HUES6 (cell line): ENCODE data around the gene PANX2.
"Not testable (repeated sequence)": the region's sequence is repeated elsewhere in the genome, so short reads cannot be mapped to it uniquely, and the experiment has no call there.

Experiments used
- H3K27ac ChIP-seq: 2 replicates; pipeline ENCODE4 v1.7.0; 2013; ENCODE audit warnings: low read depth, mild to moderate bottlenecking, low read length, inconsistent platforms
- H3K27me3 ChIP-seq: 2 replicates; pipeline ENCODE4 v1.6.1; 2013; ENCODE audit warnings: low read length; ENCODE audit not compliant: control insufficient read depth, insufficient read depth
- H3K36me3 ChIP-seq: 2 replicates; pipeline ENCODE4 v1.6.1; 2013; ENCODE audit warnings: low read length; ENCODE audit not compliant: control insufficient read depth, insufficient read depth
- H3K4me1 ChIP-seq: 2 replicates; pipeline ENCODE4 v1.6.1; 2013; ENCODE audit warnings: low read length; ENCODE audit not compliant: control insufficient read depth, insufficient read depth
- H3K4me3 ChIP-seq: 2 replicates; pipeline ENCODE4 v1.5.1; 2013; ENCODE audit warnings: low read depth, low read length
- H3K9ac ChIP-seq: one replicate; pipeline ENCODE4 v1.6.1; 2013; ENCODE audit warnings: mild to moderate bottlenecking, low read length
- H3K9me3 ChIP-seq: 2 replicates; pipeline ENCODE4 v1.6.1; 2013; ENCODE audit warnings: low read depth, low read length; ENCODE audit not compliant: control insufficient read depth, insufficient read depth

The PANX2 gene

GRCh38 chr22:50170453-50171318 lies at the start of gene PANX2:
Gene PANX2 (plus strand): TSS chr22:50170731. CDS start chr22:50170731, 0 bp downstream.
- Histone ChIP-seq H3K27me3 (peaks cover 46% of the 10 kb centered on the region), H3K36me3 (no peaks in the 10 kb centered on the region), H3K27ac (no peak within 1 kb of the TSS), H3K4me1 (peaks cover 2% of the 10 kb centered on the region; the same call in 1 of the 2 replicates), H3K9ac (peak within 1 kb of the TSS; percentile 50), H3K9me3 (no peaks in the 10 kb centered on the region), H3K4me3 (peak within 1 kb of the TSS; percentile 87)

- H3K36me3 ChIP-seq, result no peaks in the 10 kb centered on the region
- no peak overlapping the region for H3K9ac ChIP-seq
- peaks cover 5% of the 10 kb centered on the region for H3K9me3 ChIP-seq
- H3K4me3 ChIP-seq, result no peak overlapping the region
- H3K27ac ChIP-seq, result no peak overlapping the region
- H3K4me1 ChIP-seq, result peaks cover 2% of the 10 kb centered on the region; the same call in 1 of the 2 replicates
- H3K27me3 ChIP-seq, result no peaks in the 10 kb centered on the region
These were observed 49.3 kb upstream of the PANX2 start for GRCh38 chr22:50121202-50121740.

GRCh38 chr22:50123119-50123518 lies 47.4 kb upstream of the PANX2 start:
- no peak overlapping the region for H3K9ac ChIP-seq
- peaks cover 5% of the 10 kb centered on the region for H3K9me3 ChIP-seq
- H3K4me3 ChIP-seq, result no peak overlapping the region
- H3K4me1 ChIP-seq, result peaks cover 2% of the 10 kb centered on the region; the same call in 1 of the 2 replicates
- no peaks in the 10 kb centered on the region for H3K27me3 ChIP-seq
- no peak overlapping the region for H3K27ac ChIP-seq
- no peaks in the 10 kb centered on the region for H3K36me3 ChIP-seq

- H3K9ac ChIP-seq, result no peak overlapping the region
- H3K9me3 ChIP-seq, result peaks cover 5% of the 10 kb centered on the region
- no peaks in the 10 kb centered on the region for H3K27me3 ChIP-seq
- H3K4me1 ChIP-seq, result no peaks in the 10 kb centered on the region
- no peak overlapping the region for H3K27ac ChIP-seq
- no peaks in the 10 kb centered on the region for H3K36me3 ChIP-seq
- no peak overlapping the region for H3K4me3 ChIP-seq
These were observed 45.5 kb upstream of the PANX2 start for GRCh38 chr22:50125029-50125428.

- no peak overlapping the region for H3K4me3 ChIP-seq
- no peaks in the 10 kb centered on the region for H3K9me3 ChIP-seq
- no peak overlapping the region for H3K27ac ChIP-seq
- H3K36me3 ChIP-seq, result no peaks in the 10 kb centered on the region
- no peaks in the 10 kb centered on the region for H3K4me1 ChIP-seq
- no peak overlapping the region for H3K9ac ChIP-seq
- H3K27me3 ChIP-seq, result no peaks in the 10 kb centered on the region
These were observed 41.3 kb upstream of the PANX2 start for GRCh38 chr22:50129121-50129736.

- no peak overlapping the region for H3K27ac ChIP-seq
- no peak overlapping the region for H3K9ac ChIP-seq
- H3K4me3 ChIP-seq, result no peak overlapping the region
- H3K36me3 ChIP-seq, result no peaks in the 10 kb centered on the region
- H3K4me1 ChIP-seq, result no peaks in the 10 kb centered on the region
- H3K27me3 ChIP-seq, result no peaks in the 10 kb centered on the region
- no peaks in the 10 kb centered on the region for H3K9me3 ChIP-seq
These were observed 38.6 kb upstream of the PANX2 start for GRCh38 chr22:50131894-50132293.

- Histone ChIP-seq H3K4me3 (no peak overlapping the region), H3K36me3 (no peaks in the 10 kb centered on the region)
These were observed 36.0 kb upstream of the PANX2 start for GRCh38 chr22:50134481-50134880.

GRCh38 chr22:50136581-50137015 lies 33.9 kb upstream of the PANX2 start:
- H3K4me3 ChIP-seq, result no peak overlapping the region
- no peaks in the 10 kb centered on the region for H3K9me3 ChIP-seq
- no peaks in the 10 kb centered on the region for H3K27me3 ChIP-seq
- H3K36me3 ChIP-seq, result no peaks in the 10 kb centered on the region
- no peaks in the 10 kb centered on the region for H3K4me1 ChIP-seq
- no peak overlapping the region for H3K27ac ChIP-seq
- H3K9ac ChIP-seq, result no peak overlapping the region

More at GRCh38 chr22:50134481-50134880, 36.0 kb upstream of the PANX2 start:
- Histone ChIP-seq H3K9me3 (no peaks in the 10 kb centered on the region), H3K27ac (no peak overlapping the region), H3K27me3 (no peaks in the 10 kb centered on the region), H3K9ac (no peak overlapping the region), H3K4me1 (no peaks in the 10 kb centered on the region)

- H3K27me3 ChIP-seq, H3K4me1 ChIP-seq, H3K9ac ChIP-seq, H3K27ac ChIP-seq, H3K36me3 ChIP-seq, H3K4me3 ChIP-seq, H3K9me3 ChIP-seq: not testable (repeated sequence)
These were observed 33.3 kb upstream of the PANX2 start for GRCh38 chr22:50137277-50137676.

GRCh38 chr22:50138041-50138440 lies 32.5 kb upstream of the PANX2 start:
- Histone ChIP-seq H3K36me3 (no peaks in the 10 kb centered on the region), H3K27ac (no peak overlapping the region), H3K4me3 (no peak overlapping the region), H3K9ac (no peak overlapping the region), H3K4me1 (no peaks in the 10 kb centered on the region), H3K27me3 (no peaks in the 10 kb centered on the region), H3K9me3 (no peaks in the 10 kb centered on the region)

- Histone ChIP-seq H3K4me3 (no peak overlapping the region), H3K9me3 (no peaks in the 10 kb centered on the region), H3K27me3 (no peaks in the 10 kb centered on the region), H3K4me1 (no peaks in the 10 kb centered on the region), H3K36me3 (no peaks in the 10 kb centered on the region), H3K9ac (no peak overlapping the region), H3K27ac (no peak overlapping the region)
These were observed 31.5 kb upstream of the PANX2 start for GRCh38 chr22:50138988-50139387.
